HG02759 (cell line): ENCODE measurements around the gene DNM1.
"Not testable (repeated sequence)": the region's sequence is repeated elsewhere in the genome, so short reads cannot be mapped to it uniquely, and the experiment has no call there.

Source experiments
- ATAC-seq: cut with Tn5 transposase; IDR thresholded peaks from one replicate; pipeline ENCODE4 v1.9.1; 2021; ENCODE audit warnings: mild to moderate bottlenecking, moderate library complexity; ENCODE audit not compliant: unreplicated experiment

DNM1 gene

GRCh38 chr9:128175726-128176125 lies 27.5 kb upstream of the DNM1 start:
- ATAC-seq, result no peak

- ATAC-seq, result no peak
These were observed 24.3 kb upstream of the DNM1 start for GRCh38 chr9:128178806-128179431.

- ATAC-seq, result no peak
These were observed 23.2 kb upstream of the DNM1 start for GRCh38 chr9:128180001-128180400.

GRCh38 chr9:128180447-128180846 lies 22.7 kb upstream of the DNM1 start:
- ATAC-seq, result no peak

- not testable (repeated sequence) for ATAC-seq
These were observed 21.7 kb upstream of the DNM1 start for GRCh38 chr9:128181480-128181879.

GRCh38 chr9:128182893-128183588 lies 20.1 kb upstream of the DNM1 start:
- ATAC-seq, result no peak

- ATAC-seq, result no peak
These were observed 16.9 kb upstream of the DNM1 start for GRCh38 chr9:128185979-128186965.

- no peak for ATAC-seq
These were observed 15.8 kb upstream of the DNM1 start for GRCh38 chr9:128187361-128187760.

GRCh38 chr9:128188209-128188608 lies 15.0 kb upstream of the DNM1 start:
- no peak for ATAC-seq

GRCh38 chr9:128190013-128190412 lies 13.2 kb upstream of the DNM1 start:
- no peak for ATAC-seq

- ATAC-seq, result no peak
These were observed 12.4 kb upstream of the DNM1 start for GRCh38 chr9:128190516-128191405.

- peak; percentile 95 for ATAC-seq
These were observed 11.7 kb upstream of the DNM1 start, which contains the start of gene CIZ1 for GRCh38 chr9:128191406-128192046. Gene CIZ1, minus strand, starts transcription at chr9:128191572. Its CDS starts 715 bp downstream, at chr9:128190857.

GRCh38 chr9:128192601-128193371 lies 10.4 kb upstream of the DNM1 start:
- no peak for ATAC-seq

GRCh38 chr9:128193469-128194096 lies 9.6 kb upstream of the DNM1 start:
- no peak for ATAC-seq

- no peak for ATAC-seq
These were observed 1.5 kb upstream of the DNM1 start for GRCh38 chr9:128201441-128202369.

- ATAC-seq, result no peak
These were observed 543 bp upstream of the DNM1 start for GRCh38 chr9:128202648-128203023.

GRCh38 chr9:128203707-128204551 lies 750 bp downstream of the DNM1 start:
- ATAC-seq, result no peak
